WERI-Rb-1 (cell line): ENCODE data around the gene PRRT3.

ENCODE experiments used
- DNase-seq: peaks from one replicate; pipeline ENCODE4 v3.0.0-alpha.2; 2020
- H3K27ac ChIP-seq: fragments of 250-450 bp; sonication (Bioruptor Pico); 2 replicates; pipeline ENCODE4 v1.5.1; 2020; ENCODE audit warnings: mild to moderate bottlenecking, moderate library complexity
- H3K27me3 ChIP-seq: fragments of 250-450 bp; sonication (Bioruptor Pico); 2 replicates; pipeline ENCODE4 v1.5.1; 2021; ENCODE audit warnings: mild to moderate bottlenecking, low read depth, moderate library complexity; ENCODE audit not compliant: insufficient read depth, severe bottlenecking
- H3K36me3 ChIP-seq: fragments of 250-450 bp; sonication (Bioruptor Pico); 2 replicates; pipeline ENCODE4 v1.5.1; 2020; ENCODE audit warnings: mild to moderate bottlenecking, moderate library complexity
- H3K4me3 ChIP-seq: 2 replicates; pipeline ENCODE4 v1.5.1; 2011; ENCODE audit warnings: low read depth, mild to moderate bottlenecking, control low read depth, low read length
- H3K9me3 ChIP-seq: fragments of 250-450 bp; sonication (Bioruptor Pico); 2 replicates; pipeline ENCODE4 v1.5.1; 2021; ENCODE audit warnings: mild to moderate bottlenecking, moderate library complexity; ENCODE audit not compliant: severe bottlenecking
- TF ChIP-seq, protein P1 (sequence below): IDR thresholded peaks from 2 replicates; pipeline ENCODE4 v1.5.1; 2011; ENCODE audit warnings: low read depth, mild to moderate bottlenecking, control low read depth, inconsistent platforms, low read length

Gene PRRT3

DNA sequence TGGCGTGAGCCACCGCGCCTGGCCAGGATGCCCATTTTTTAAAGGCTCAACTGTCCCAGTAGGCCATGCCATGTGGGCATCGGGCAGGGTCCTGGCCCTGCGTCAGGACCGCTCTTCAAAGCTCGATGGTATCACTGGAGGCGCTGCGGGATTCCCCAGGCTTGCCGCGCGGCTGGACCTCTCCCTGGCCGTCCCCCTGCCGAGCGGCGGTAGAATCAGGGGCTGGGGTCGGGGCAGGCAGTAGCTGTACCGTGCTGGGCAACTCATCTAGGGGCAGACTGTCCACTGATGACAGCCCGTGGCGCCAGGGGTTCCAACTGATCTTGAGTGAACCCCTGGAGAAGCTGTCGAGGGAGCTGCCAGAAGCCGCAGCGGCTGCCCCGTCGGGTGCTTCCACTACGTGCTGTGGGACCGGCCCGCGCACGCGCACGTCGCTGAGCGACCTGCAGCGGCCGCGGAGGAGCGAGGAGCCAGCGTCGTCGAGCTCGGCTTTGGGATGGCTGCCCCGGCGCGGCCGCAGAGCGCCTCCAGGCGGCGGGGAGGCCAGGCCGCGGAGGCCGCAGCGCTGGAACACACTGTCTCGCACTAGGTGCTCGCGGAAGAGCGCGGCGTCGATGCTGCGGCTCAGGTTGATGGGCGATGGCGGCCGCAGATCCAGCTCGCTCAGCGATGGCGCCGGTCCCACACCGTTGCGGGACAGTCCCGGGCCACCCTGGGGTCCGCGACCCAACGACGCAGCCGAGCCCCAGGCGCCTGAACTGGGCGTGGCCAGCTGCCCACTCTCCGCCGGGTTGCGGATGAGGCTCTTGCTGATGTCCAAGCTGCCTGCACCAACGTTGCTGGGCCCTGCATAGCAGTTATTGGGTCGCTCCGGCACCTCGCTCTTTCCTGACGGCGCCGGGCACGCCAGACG lies 5.8 kb downstream of the PRRT3 start:
- Histone ChIP-seq H3K9me3 (no peaks in the 10 kb centered on the region), H3K27me3 (no peaks in the 10 kb centered on the region), H3K27ac (peak overlapping the region; percentile 57), H3K36me3 (peaks cover 7% of the 10 kb centered on the region), H3K4me3 (peak overlapping the region; percentile 66)
- DNase-seq: peak; percentile 92
- TF ChIP-seq, protein P1, sequence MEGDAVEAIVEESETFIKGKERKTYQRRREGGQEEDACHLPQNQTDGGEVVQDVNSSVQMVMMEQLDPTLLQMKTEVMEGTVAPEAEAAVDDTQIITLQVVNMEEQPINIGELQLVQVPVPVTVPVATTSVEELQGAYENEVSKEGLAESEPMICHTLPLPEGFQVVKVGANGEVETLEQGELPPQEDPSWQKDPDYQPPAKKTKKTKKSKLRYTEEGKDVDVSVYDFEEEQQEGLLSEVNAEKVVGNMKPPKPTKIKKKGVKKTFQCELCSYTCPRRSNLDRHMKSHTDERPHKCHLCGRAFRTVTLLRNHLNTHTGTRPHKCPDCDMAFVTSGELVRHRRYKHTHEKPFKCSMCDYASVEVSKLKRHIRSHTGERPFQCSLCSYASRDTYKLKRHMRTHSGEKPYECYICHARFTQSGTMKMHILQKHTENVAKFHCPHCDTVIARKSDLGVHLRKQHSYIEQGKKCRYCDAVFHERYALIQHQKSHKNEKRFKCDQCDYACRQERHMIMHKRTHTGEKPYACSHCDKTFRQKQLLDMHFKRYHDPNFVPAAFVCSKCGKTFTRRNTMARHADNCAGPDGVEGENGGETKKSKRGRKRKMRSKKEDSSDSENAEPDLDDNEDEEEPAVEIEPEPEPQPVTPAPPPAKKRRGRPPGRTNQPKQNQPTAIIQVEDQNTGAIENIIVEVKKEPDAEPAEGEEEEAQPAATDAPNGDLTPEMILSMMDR: peak; percentile 97

DNA sequence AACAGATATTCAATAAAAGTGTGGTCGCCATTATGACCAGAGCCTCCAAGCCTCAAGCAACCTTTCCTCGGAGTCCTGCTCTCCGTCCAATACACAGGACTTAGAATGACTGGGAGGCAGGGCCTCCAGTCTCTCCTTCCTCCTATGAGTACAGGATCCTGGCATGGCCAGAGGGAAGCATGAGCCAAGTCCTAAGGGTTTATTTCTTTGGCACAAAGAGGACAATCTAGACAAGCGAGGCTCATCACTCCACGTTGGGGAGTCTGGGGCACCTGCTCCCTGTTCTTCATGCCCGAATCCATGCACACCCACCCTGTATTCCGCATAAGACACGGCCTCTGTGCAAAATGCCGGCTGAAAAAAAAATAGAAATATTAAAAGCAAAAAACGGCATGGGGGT lies 6.8 kb downstream of the PRRT3 start:
- H3K27me3 ChIP-seq: no peaks in the 10 kb centered on the region
- no peak overlapping the region for H3K4me3 ChIP-seq
- TF ChIP-seq, protein P1: no peak
- no peaks in the 10 kb centered on the region for H3K9me3 ChIP-seq
- H3K27ac ChIP-seq: no peak overlapping the region
- H3K36me3 ChIP-seq: peaks cover 12% of the 10 kb centered on the region
- DNase-seq: no peak

DNA sequence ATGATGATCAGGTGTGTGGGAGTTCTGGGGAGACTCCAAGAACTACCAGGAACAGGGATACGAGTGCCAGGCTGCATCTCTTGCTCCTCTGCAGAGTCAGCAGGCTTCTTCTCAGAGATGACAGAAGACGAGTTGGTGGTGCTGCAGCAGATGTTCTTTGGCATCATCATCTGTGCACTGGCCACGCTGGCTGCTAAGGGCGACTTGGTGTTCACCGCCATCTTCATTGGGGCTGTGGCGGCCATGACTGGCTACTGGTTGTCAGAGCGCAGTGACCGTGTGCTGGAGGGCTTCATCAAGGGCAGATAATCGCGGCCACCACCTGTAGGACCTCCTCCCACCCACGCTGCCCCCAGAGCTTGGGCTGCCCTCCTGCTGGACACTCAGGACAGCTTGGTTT lies 7.9 kb downstream of the PRRT3 start:
- TF ChIP-seq, protein P1: no peak
- Histone ChIP-seq H3K36me3 (peaks cover 12% of the 10 kb centered on the region), H3K4me3 (no peak overlapping the region), H3K27ac (no peak overlapping the region), H3K27me3 (no peaks in the 10 kb centered on the region), H3K9me3 (no peaks in the 10 kb centered on the region)
- DNase-seq: no peak

DNA sequence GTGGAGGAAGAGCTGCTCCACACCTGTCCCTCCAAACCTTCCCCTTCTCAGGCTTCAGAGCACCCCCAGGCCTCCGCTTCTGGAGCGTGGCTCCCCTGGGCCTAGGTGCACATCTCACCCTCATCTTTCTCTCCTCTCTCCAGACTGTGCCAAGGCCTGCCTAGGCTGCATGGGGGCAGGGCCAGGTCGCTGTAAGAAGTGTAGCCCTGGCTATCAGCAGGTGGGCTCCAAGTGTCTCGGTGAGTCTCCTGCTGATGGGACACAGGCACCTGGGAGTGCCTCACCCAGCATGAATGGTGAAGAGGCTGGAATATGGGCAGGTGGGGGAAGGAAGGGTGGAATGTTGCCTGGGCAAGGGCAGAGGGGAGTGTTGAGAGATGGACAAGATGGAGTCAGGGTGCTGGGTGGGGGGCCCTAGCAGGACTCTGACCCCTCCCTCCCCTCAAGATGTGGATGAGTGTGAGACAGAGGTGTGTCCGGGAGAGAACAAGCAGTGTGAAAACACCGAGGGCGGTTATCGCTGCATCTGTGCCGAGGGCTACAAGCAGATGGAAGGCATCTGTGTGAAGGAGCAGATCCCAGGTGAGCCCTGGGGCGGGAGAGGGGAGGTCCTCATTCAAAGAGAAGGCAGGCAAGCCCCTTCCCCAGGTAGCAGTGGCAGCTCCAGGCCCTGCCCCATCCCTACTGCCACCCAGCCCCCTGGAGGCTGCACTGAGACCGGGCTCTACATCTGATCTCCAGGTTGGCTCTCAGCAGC lies 9.1 kb downstream of the PRRT3 start:
- peaks cover 9% of the 10 kb centered on the region for H3K36me3 ChIP-seq
- TF ChIP-seq, protein P1: no peak
- no peak for DNase-seq
- H3K27ac ChIP-seq: no peak overlapping the region
- no peaks in the 10 kb centered on the region for H3K27me3 ChIP-seq
- no peaks in the 10 kb centered on the region for H3K9me3 ChIP-seq
- no peak overlapping the region for H3K4me3 ChIP-seq

DNA sequence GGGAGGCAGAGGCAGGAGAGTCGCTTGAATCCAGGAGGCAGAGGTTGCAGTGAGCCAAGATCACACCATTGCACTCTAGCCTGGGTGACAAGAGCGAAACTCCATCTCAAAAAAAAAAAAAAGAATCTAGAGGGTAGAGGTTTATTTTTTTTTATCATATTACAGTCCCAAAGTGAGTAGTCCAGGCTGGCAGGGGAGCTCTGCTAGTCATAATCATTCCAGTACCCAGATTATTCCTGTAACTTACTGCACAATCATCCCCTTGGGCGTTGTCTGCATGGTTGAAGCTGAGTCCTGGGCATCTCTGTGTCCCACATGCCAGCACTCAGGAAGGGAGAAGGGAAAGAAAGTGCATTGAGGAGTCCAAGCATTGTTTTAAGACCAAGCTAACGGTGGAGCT lies 10.0 kb downstream of the PRRT3 start:
- Histone ChIP-seq H3K27ac (no peak overlapping the region), H3K9me3 (no peaks in the 10 kb centered on the region), H3K4me3 (no peak overlapping the region), H3K27me3 (no peaks in the 10 kb centered on the region), H3K36me3 (peaks cover 9% of the 10 kb centered on the region)
- no peak for DNase-seq
- TF ChIP-seq, protein P1: no peak
